ENCODE results near the gene SLC25A4. TPM values are rescaled to one million over a fixed set of nuclear protein-coding genes. Genes with fewer than 3 reads are reported as not detected.
"Not testable (repeated sequence)": the region's sequence is repeated elsewhere in the genome, so short reads cannot be mapped to it uniquely, and the experiment has no call there.

Gene SLC25A4
- total and polyA plus RNA-seq, 3 experiments from 2014 or later = 11.8 to 16.3 (median 12.6) TPM

- H3K4me1 ChIP-seq (ENCODE audit: insufficient read depth, low read length) = no peaks in the 10 kb centered on the region
- H3K27me3 ChIP-seq (ENCODE audit: insufficient read depth, low read length, poor library complexity, severe bottlenecking) = no peaks in the 10 kb centered on the region
- H3K27me3 Mint-ChIP-seq = no peaks in the 10 kb centered on the region
- peaks cover 9 to 42% (median 11%) of the 10 kb centered on the region in 3 donors for H3K36me3 Mint-ChIP-seq
- H3K4me3 Mint-ChIP-seq = no peak overlapping the region
- no peaks in the 10 kb centered on the region for H3K9me3 ChIP-seq (ENCODE audit: low read length)
- no peak overlapping the region for H3K4me3 ChIP-seq (ENCODE audit: low read length)
- peaks cover 40 to 63% (median 56%) of the 10 kb centered on the region in 3 donors for H3K4me1 Mint-ChIP-seq
- H3K36me3 ChIP-seq (ENCODE audit: insufficient read depth, low read length) = no peaks in the 10 kb centered on the region
- no peak overlapping the region for H3K27ac ChIP-seq (ENCODE audit: low read depth, low read length)
- DNase-seq = no peak
- peak overlapping the region in 2 of 8 donors; percentile 43 to 54 for H3K27ac Mint-ChIP-seq
- ChIA-PET POLR2A (no interaction called here), CTCF (no interaction called here)
- H3K9me3 Mint-ChIP-seq = no peaks in the 10 kb centered on the region
Measured at GRCh38 chr4:185189606-185190305, 46.7 kb downstream of the SLC25A4 start.

- Histone ChIP-seq H3K4me3 (ENCODE audit: low read length) (no peak overlapping the region), H3K9me3 (ENCODE audit: low read length) (no peaks in the 10 kb centered on the region), H3K4me1 (ENCODE audit: insufficient read depth, low read length) (no peaks in the 10 kb centered on the region), H3K36me3 (ENCODE audit: insufficient read depth, low read length) (no peaks in the 10 kb centered on the region), H3K27ac (ENCODE audit: low read depth, low read length) (no peak overlapping the region), H3K27me3 (ENCODE audit: insufficient read depth, low read length, poor library complexity, severe bottlenecking) (no peaks in the 10 kb centered on the region)
- Mint-ChIP-seq H3K27ac (peak overlapping the region in 4 of 8 donors; percentile 22 to 69 (median 53)), H3K36me3 (peaks cover 9 to 45% (median 11%) of the 10 kb centered on the region in 3 donors), H3K4me1 (peaks cover 40 to 62% (median 57%) of the 10 kb centered on the region in 3 donors), H3K4me3 (no peak overlapping the region), H3K9me3 (no peaks in the 10 kb centered on the region), H3K27me3 (no peaks in the 10 kb centered on the region)
- ChIA-PET POLR2A (no interaction called here), CTCF (no interaction called here)
- no peak for DNase-seq
Measured at GRCh38 chr4:185190306-185190856, 47.3 kb downstream of the SLC25A4 start.

- H3K27me3 Mint-ChIP-seq = no peaks in the 10 kb centered on the region
- Histone ChIP-seq H3K36me3 (ENCODE audit: insufficient read depth, low read length) (no peaks in the 10 kb centered on the region), H3K27ac (ENCODE audit: low read depth, low read length) (no peak overlapping the region), H3K4me1 (ENCODE audit: insufficient read depth, low read length) (no peaks in the 10 kb centered on the region), H3K27me3 (ENCODE audit: insufficient read depth, low read length, poor library complexity, severe bottlenecking) (no peaks in the 10 kb centered on the region), H3K4me3 (ENCODE audit: low read length) (no peak overlapping the region), H3K9me3 (ENCODE audit: low read length) (no peaks in the 10 kb centered on the region)
- no peaks in the 10 kb centered on the region for H3K9me3 Mint-ChIP-seq
- peaks cover 37 to 63% (median 54%) of the 10 kb centered on the region in 3 donors for H3K4me1 Mint-ChIP-seq
- no peak overlapping the region for H3K4me3 Mint-ChIP-seq
- no peak for DNase-seq
- peaks cover 6 to 50% (median 11%) of the 10 kb centered on the region in 3 donors for H3K36me3 Mint-ChIP-seq
- POLR2A ChIA-PET = interaction anchor here (0.6 kb wide), 1 partner anchor 49 kb away, joined by 3 read pairs; no protein-coding TSS in a partner anchor
- peak overlapping the region in 4 of 8 donors; percentile 16 to 30 (median 26) for H3K27ac Mint-ChIP-seq
- CTCF ChIA-PET = interaction anchor here (1.4 kb wide), 1 partner anchor 8 kb away, joined by 9 read pairs; no protein-coding TSS in a partner anchor
Measured at GRCh38 chr4:185192059-185192458, 49.0 kb downstream of the SLC25A4 start.

- no peaks in the 10 kb centered on the region for H3K27me3 Mint-ChIP-seq
- CTCF ChIA-PET = interaction anchor here (1.2 kb wide), 1 partner anchor 157 kb away, joined by 3 read pairs; no protein-coding TSS in a partner anchor
- no peaks in the 10 kb centered on the region for H3K4me1 ChIP-seq (ENCODE audit: insufficient read depth, low read length)
- no peak overlapping the region for H3K27ac ChIP-seq (ENCODE audit: low read depth, low read length)
- H3K4me3 Mint-ChIP-seq = no peak overlapping the region
- no peaks in the 10 kb centered on the region for H3K36me3 ChIP-seq (ENCODE audit: insufficient read depth, low read length)
- no peaks in the 10 kb centered on the region for H3K27me3 ChIP-seq (ENCODE audit: insufficient read depth, low read length, poor library complexity, severe bottlenecking)
- no peaks in the 10 kb centered on the region for H3K9me3 Mint-ChIP-seq
- peak overlapping the region in 3 of 8 donors; percentile 10 to 64 (median 50) for H3K27ac Mint-ChIP-seq
- H3K36me3 Mint-ChIP-seq = peaks cover 6 to 37% (median 6%) of the 10 kb centered on the region in 3 donors
- POLR2A ChIA-PET = no interaction called here
- peaks cover 33 to 54% (median 41%) of the 10 kb centered on the region in 3 donors for H3K4me1 Mint-ChIP-seq
- no peak for DNase-seq
- no peak overlapping the region for H3K4me3 ChIP-seq (ENCODE audit: low read length)
- no peaks in the 10 kb centered on the region for H3K9me3 ChIP-seq (ENCODE audit: low read length)
Measured at GRCh38 chr4:185194924-185195888, 52.1 kb downstream of the SLC25A4 start.

- Histone ChIP-seq H3K9me3 (ENCODE audit: low read length) (no peaks in the 10 kb centered on the region), H3K27me3 (ENCODE audit: insufficient read depth, low read length, poor library complexity, severe bottlenecking) (no peaks in the 10 kb centered on the region), H3K4me3 (ENCODE audit: low read length) (no peak overlapping the region), H3K36me3 (ENCODE audit: insufficient read depth, low read length) (no peaks in the 10 kb centered on the region), H3K27ac (ENCODE audit: low read depth, low read length) (no peak overlapping the region), H3K4me1 (ENCODE audit: insufficient read depth, low read length) (no peaks in the 10 kb centered on the region)
- CTCF ChIA-PET = interaction anchor here (1.2 to 2.4 kb wide), 2 partner anchors 53 to 158 kb away, joined by 3 to 5 read pairs; partner anchors contain the start of gene SLC25A4
- Mint-ChIP-seq H3K27me3 (no peaks in the 10 kb centered on the region), H3K9me3 (no peaks in the 10 kb centered on the region), H3K36me3 (peaks cover 0 to 32% (median 3%) of the 10 kb centered on the region in 3 donors), H3K4me1 (peaks cover 34 to 51% (median 40%) of the 10 kb centered on the region in 3 donors), H3K4me3 (no peak overlapping the region), H3K27ac (peak overlapping the region in 1 of 8 donors; percentile 58)
- DNase-seq = no peak
- POLR2A ChIA-PET = interaction anchor here (1.4 kb wide), 1 partner anchor 13 kb away, joined by 3 read pairs; the partner anchor contains the start of gene SNX25
Measured at GRCh38 chr4:185196437-185196836, 53.4 kb downstream of the SLC25A4 start.

- not testable (repeated sequence) for H3K27ac ChIP-seq (ENCODE audit: low read depth, low read length); H3K27me3 Mint-ChIP-seq
- CTCF ChIA-PET = interaction anchor here (0.8 to 2.4 kb wide), 2 partner anchors 14 to 55 kb away, joined by 3 to 5 read pairs; partner anchors contain the start of gene SLC25A4
Measured at GRCh38 chr4:185198189-185198588, 55.1 kb downstream of the SLC25A4 start.

More at GRCh38 chr4:185198189-185198588, 55.1 kb downstream of the SLC25A4 start:
- H3K27me3 ChIP-seq (ENCODE audit: insufficient read depth, low read length, poor library complexity, severe bottlenecking); H3K9me3 ChIP-seq (ENCODE audit: low read length); H3K4me3 Mint-ChIP-seq; H3K9me3 Mint-ChIP-seq; POLR2A ChIA-PET; H3K36me3 ChIP-seq (ENCODE audit: insufficient read depth, low read length); DNase-seq; H3K4me3 ChIP-seq (ENCODE audit: low read length): not testable (repeated sequence)
- H3K36me3 Mint-ChIP-seq = peaks cover 0 to 27% (median 3%) of the 10 kb centered on the region in 3 donors
- peaks cover 15% of the 10 kb centered on the region for H3K4me1 ChIP-seq (ENCODE audit: insufficient read depth, low read length)
- peaks cover 43 to 56% (median 49%) of the 10 kb centered on the region in 3 donors for H3K4me1 Mint-ChIP-seq
- peak overlapping the region in 4 of 8 donors; percentile 29 to 83 (median 64) for H3K27ac Mint-ChIP-seq
